NCI-H1417 treated with DMSO at 0.1 percent for 48 hours (cell line): ENCODE results near the gene NFKBIZ.

ENCODE experiments used
- DNase-seq: peaks from one replicate; lab custom pipeline; 2025; lab: John Stamatoyannopoulos, UW

Gene NFKBIZ, protein sequence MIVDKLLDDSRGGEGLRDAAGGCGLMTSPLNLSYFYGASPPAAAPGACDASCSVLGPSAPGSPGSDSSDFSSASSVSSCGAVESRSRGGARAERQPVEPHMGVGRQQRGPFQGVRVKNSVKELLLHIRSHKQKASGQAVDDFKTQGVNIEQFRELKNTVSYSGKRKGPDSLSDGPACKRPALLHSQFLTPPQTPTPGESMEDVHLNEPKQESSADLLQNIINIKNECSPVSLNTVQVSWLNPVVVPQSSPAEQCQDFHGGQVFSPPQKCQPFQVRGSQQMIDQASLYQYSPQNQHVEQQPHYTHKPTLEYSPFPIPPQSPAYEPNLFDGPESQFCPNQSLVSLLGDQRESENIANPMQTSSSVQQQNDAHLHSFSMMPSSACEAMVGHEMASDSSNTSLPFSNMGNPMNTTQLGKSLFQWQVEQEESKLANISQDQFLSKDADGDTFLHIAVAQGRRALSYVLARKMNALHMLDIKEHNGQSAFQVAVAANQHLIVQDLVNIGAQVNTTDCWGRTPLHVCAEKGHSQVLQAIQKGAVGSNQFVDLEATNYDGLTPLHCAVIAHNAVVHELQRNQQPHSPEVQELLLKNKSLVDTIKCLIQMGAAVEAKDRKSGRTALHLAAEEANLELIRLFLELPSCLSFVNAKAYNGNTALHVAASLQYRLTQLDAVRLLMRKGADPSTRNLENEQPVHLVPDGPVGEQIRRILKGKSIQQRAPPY

DNA sequence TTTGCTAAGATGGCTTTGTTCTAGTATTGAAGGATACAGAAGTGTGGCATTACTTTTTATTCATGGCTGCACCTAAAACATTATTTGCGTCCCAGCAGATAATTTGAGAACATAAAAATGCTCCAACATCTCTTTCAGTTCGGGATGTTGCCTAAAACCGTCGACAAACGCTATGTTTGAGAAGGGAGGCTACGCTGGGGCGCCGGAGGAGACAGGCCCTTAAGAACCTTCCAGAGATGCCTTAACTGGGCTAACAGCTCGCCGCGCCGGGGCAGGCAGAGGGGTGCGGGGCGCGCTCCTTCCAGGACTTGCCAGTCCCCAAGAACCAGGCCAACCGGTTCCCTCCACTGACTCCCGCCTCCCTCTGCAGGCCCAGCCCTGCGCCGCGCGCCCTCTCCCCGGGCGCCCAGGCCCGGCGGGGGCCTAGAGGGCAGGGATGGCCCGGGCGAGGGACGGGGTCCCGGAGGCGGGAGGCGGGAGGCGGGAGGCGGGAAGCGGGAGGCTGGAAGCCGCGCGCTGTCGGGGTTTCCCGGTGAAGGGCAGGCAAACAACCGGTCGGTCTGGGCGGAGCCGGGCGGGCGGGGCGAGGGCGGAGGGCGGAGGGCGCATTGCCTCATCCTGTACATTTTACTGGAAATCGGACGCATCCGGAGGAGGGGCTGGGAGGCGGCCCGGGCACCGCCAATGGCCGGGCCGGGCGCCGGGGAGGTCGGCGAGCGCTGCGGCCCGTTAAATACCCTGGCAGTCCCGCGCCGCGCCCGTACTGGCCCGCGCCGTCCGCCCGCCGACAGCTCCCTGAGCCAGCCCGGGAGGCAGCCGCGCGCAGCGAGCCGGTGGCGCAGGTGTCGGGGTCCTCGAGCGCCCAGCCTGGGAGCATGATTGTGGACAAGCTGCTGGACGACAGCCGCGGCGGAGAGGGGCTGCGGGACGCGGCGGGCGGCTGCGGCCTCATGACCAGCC is at the start of gene NFKBIZ:
NFKBIZ (plus strand) TSS at position 761 of the 960 bp plus-strand sequence; CDS start at position 876, 115 bp downstream.
- DNase-seq, result no peak

GRCh38 chr3:101801174-101801573 is 48.1 kb upstream of the NFKBIZ start:
- DNase-seq, result no peak

GRCh38 chr3:101802179-101802578 is 47.1 kb upstream of the NFKBIZ start:
- no peak for DNase-seq

DNA sequence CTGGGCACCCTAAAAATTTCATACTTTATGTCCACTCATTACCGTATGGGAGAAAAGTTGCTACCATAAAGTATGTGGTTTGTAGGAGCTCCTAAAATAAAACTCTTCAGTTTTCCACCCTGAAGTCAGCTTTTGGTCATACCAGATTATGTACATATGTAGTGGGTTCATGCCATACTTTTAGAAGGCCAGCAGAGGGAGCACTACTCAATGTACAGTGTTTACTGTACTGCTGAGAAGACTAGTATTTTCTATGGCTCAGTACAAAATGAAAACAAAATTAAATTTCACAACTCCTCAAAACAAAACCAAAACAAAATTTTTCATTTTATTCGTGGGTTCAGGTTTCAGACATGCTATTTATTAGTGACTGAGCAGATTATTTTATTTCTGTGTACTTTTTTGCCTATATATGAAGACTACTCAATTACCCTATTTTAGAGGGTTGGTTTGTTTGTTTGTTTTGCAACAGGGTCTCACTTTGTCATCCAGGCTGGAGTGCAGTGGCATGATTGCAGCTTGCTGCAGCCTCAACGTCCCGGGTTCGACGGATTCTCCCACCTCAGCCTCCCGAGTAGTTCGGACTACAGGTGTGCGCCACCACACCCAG is 46.0 kb upstream of the NFKBIZ start:
- DNase-seq, result peak; percentile 15

DNA sequence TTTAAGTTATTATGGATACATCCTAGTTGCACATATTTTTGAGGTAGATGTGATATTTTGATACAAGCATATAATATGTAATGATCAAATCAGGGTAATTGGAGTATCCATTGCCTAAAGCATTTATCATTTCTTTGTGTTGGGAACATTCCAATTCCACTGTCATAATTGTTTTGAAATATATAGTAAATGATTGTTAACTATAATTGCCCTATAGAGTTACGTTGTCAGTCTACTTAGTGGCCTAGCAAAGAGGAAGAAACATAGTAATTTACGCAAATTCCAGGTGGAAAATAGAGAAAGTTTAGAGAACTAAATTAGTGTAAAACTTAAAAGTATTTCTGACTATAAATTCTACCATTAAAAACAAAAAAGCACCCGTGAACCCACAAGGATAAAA is 45.4 kb upstream of the NFKBIZ start:
- no peak for DNase-seq

DNA sequence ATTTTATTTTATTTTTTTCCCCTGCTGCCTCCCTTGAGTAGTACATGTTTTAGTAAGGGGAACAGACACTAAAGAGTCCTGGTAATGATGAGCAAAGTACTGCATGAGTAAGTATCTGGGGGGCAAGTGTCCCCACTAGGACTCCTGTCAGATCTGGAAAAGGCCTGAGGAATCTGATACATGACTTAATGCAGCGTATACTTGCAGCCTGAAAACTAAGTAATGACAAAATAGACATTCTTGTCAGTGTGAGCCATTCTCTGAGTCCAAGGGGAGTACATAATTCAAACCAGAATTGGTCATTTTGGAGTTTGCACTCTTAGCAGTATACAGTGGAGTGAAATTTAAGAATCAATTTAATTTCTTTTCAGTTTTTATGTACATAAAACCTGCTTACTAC is 42.8 kb upstream of the NFKBIZ start:
- no peak for DNase-seq

- no peak for DNase-seq
These were observed 41.4 kb upstream of the NFKBIZ start for GRCh38 chr3:101807888-101808287.

DNA sequence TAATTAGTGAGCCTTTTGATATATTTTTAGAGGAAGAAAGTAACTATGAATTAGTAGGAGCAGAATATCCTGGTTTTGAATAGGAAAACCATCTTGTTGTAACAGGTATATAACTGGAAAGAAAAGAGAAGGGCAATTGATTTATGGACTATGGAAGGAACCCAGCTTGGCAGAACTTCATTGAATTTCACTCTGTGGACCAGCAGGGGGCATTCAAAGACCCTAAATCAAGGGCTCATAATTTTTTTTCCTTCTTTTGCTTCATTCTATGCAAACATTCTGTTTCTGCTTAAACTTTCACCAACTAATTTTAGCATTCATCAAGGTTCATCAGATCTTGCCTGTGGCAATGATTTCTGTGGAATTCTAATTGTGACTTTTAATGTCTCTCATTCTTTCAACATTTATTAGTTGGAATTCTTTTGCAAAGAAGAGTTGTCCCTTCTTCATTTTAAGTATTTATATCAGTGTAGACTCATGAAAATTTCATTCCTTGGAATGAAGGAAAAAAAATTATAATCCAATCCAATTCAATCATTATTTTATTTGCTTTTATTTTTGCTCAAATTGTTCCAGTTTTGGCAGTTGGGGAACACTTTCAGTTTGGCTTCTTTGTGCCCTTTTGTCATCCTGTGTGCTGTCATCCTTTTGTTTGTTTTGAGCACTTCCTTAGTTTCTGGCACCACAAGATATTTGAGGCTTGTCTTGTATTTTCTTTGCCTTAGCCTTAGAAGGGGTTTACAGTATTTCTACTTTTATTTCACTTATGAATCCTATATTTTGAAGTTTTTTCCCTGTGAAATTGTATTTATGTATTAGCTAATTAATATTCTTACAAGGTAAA is 39.9 kb upstream of the NFKBIZ start:
- no peak for DNase-seq

DNA sequence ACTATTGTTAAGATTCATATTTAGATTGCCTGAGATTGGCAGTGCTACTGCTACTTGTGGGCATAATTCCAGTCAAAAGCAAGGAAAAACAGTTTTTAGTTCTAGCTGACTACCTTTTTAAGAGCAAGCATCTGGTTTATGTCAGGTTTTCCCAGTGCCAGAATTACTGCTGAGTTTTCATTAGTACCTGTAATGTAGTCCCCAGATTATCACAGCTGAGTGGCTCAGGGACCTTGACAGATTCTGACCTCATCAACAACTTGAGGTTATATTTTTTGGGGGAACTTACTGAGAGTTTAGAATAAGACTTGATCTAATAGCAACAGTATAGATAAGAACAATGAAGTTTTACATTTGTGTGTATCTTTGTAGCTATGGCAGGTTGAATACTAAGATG is 39.3 kb upstream of the NFKBIZ start:
- DNase-seq, result no peak

GRCh38 chr3:101811875-101812274 is 37.4 kb upstream of the NFKBIZ start:
- no peak for DNase-seq

- DNase-seq, result no peak
These were observed 36.4 kb upstream of the NFKBIZ start for GRCh38 chr3:101812895-101813294.

DNA sequence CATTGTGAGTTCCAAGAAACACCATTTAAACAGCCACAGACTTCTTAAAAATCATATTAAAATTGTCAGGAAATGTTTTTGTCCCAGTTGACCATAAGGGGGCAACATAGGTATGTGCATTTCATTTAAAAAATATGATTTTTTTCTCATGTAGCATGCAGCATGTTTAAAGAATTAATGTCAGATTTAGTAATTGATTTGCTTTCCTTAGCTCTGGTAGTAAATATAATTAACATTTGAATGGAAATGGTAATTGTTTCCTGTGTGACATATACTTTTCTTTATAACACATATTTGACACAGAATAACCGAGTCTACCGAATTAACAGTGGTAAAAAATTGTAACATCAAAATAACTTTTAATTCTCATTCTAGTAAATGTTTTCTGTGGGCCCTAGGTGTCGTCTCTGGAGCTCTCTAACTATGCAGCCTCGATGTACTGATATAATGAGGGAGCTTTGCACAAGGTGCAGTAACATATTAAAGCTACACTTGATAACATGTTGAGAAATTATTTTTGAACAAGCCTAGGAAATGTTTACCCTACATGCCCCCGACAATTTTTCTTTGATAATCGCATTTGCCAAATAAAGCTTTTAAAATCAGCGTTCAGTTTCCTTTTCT is 35.4 kb upstream of the NFKBIZ start:
- DNase-seq, result no peak

GRCh38 chr3:101814835-101815234 is 34.5 kb upstream of the NFKBIZ start:
- DNase-seq, result no peak

DNA sequence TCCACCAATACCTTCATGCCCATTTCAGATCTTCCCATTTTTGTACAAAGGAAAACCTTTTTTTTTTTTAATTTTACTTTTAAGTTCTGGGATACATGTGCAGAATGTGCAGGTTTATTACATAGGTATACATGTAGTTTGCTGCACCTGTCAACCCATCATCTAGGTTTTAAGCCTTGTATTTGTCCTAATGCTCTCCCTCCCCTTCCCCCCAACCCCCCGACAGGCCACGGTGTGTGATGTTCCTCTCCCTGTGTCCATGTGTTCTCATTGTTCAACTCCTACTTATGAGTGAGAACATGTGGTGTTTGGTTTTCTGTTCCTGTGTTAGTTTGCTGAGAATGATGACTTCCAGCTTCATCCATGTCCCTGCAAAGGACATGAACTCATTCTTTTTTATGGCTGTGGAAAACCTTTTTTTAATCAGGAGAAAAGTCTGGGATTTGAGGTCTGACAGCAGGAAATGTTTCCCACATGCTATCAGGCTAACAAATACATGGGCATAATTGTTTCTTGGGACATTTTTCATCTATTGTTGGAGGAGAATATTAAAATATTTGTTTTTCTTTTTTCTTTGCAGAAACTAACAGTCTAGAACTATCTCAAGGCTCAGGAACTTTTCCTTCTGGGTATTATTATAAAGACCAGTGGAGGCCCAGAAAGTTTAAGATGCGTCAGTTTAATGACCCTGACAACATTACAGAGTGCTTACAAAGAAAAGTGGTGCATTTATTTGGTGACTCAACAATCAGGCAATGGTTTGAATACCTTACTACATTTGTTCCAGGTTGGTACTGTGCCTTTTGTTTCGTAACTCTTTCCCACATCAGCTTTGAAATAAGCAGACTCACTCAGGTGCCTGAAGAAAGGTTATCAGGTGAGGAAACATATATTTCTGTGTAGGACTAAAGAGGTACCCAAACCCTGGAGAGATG is 32.8 kb upstream of the NFKBIZ start:
- no peak for DNase-seq

DNA sequence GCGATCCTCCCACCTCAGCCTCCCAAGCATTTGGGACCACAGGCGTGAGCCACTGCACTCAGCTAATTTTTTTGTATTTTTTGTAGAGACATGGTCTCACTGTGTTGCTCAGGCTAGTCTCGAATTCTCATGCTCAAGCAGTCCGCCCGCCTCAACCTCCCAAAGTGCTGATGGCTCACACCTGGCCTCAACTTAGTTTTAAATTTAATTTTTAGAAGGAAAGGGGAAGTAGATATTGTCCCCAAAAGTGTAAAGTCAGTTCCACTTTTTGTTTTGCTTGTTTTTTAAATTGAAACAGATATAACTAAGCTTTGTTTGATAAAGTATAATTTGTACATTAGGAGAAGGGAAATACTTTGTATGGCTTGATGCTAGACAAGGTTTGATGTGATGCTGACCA is 31.3 kb upstream of the NFKBIZ start:
- DNase-seq, result no peak

DNA sequence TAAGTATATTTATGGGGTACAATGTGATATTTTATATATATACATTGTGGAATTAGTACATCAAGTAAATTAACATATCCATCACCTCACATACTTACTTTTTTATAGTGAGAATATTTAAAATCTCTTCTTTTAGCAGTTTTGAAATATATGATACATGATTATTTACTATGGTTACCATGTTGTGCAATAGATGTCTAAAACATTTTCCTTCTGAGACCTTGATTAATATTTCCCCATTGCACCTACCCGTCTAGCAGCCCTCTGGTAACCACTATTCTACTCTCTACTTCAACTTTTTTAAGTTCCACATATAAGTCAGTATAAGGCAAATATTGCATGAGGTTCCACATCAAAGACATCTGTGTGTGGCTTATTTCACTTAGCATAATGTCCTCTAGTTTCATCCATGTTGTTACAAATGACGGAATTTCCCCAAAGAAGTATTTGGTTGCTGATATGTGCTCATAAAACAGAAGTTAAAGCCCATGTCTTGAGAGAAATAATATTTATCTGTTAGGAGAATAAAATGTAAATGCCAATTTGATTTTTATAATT is 29.6 kb upstream of the NFKBIZ start:
- no peak for DNase-seq

- no peak for DNase-seq
These were observed 27.8 kb upstream of the NFKBIZ start for GRCh38 chr3:101821503-101821902.

DNA sequence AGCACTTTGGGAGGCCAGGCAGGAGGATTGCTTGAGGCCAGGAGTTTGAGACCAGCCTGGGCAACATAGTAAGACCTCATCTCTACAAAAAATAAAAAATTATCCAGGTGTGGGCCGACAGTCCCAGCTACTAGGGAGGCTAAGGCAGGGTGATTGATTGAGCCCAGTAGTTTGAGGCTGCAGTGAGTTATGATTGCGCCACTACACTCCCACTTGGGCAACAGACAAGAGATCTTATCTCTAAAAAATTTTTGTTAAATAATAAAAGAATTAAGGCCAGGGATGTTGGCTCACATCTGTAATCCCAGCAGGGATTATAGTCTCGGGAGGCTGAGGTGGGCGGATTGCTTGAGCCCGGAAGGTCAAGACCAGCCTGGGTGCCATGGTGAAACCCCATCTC is 25.8 kb upstream of the NFKBIZ start:
- no peak for DNase-seq

DNA sequence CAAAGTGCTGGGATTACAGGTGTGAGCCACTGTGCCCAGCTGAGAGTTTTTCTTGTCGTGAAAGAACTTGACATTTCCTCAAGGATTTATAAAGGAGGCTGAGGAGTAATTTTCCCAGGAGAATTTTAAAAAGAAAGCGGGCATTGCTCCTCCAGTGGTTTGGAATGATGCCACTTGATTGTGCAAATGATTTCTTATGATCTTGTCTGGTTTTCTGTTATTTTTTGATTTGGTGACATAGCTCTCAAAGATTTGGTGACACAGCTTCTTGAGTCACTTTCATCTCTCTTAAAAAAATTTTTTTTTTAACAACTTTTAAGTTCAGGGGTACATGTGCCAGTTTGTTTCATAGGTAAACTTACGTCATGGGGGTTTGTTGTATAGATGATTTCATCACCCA is 24.6 kb upstream of the NFKBIZ start:
- no peak for DNase-seq
